Limb (tissue), 2 donors: ENCODE measurements around the gene HABP4.

Source experiments
- DNase-seq, 2 donors: peaks; one replicate each; pipeline ENCODE4 v3.0.0-alpha.2; 2016; ENCODE audit errors: extremely low spot score in 2 of 2

Gene HABP4

DNA sequence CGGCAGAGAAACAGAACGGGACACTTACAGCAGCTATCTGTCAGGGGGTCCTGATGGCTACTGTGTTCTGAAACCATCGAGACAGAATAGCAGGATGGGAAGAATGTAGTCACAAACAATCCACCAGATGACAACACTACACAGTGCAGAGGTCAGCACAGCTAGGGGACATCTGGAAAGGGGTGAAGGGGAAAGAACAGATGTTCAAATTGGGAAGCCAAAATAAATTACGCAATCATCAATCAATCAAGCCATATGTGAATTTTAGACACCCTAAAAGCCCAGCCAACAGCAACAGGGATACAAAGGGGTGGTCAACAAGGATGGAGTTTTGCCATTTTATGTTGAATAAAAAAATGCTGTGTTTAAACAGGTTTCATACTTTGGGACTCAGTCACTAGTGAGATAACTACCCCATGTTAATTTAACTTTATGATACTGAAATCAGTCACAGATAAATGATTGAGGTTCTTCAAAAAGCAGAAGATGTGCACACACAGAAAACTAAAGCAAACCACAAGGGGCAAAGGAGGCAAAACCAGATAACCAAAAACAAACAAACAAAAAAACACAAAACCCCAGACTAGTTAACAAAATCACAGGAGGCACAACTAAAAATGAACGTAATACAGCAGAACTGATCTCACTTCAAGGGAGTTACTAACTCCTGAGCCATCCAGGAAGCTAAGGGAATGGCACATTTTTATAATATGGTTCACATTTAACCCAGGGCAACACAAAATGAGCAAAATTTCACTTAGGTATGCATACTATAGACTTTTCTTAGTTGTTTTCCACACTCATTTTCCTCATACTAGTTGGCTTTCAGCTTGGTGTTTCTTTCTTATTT, 65.9 kb downstream of the HABP4 start:
- DNase-seq = no peak

- no peak for DNase-seq
These were observed 69.1 kb downstream of the HABP4 start for GRCh38 chr9:96519095-96519494.

- DNase-seq = no peak
These were observed 69.8 kb downstream of the HABP4 start for GRCh38 chr9:96519787-96520186.

GRCh38 chr9:96522366-96522765, 72.4 kb downstream of the HABP4 start:
- no peak for DNase-seq

DNA sequence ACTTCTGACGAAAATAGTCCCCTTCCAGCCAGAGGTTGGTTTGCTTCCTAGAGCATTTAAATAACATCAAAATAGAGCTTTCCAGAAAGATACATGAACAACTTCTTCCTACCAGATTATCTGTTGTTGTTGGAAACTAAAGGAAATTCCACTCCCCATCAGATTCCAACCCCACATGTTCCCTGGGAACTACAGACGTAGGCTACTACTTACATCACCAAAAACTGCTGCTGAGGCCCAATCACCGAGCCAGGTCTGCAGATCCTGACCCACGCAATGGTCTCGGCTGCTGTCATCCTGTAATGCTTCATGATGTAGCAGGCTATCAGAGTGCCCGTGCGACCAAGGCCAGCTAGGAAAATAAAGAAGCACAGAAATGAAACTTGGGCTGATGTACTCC, 73.4 kb downstream of the HABP4 start:
- DNase-seq = no peak

DNA sequence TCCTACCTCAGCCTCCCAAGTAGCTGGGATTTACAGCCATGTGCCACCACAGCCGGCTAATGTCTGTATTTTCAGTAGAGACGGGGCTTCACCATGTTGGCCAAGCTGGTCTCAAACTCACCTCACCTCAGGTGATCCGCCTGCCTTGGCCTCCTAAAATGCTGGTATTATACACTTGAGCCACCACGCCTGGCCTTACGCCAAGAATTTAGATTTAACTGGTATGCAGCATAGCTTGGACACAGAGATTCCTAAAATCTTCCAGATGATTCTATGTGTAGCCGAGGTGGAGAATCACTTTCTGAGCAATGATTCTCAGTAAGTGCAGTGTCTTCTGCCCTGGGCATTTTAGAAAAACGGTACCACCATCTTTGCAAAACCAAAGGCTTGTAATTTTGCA, 74.1 kb downstream of the HABP4 start:
- no peak for DNase-seq

DNA sequence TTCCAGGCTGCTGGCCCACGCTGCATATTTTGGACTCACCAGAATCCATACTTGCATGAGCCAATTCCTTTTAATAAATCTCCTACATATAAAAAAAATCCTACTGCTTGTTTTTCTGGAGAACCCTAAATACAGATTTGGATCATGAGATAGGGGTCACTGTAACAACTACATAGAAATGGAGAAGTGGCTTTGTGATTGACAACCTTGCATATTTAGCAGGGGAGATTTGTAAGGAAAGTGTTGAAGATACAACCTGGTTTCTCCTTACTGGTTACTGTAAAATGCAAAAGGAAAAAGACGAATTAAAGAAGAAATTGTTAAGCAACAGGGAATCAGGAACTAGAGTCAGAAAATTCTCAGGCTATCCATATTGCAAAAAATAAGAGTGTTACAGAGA, 74.8 kb downstream of the HABP4 start:
- no peak for DNase-seq

GRCh38 chr9:96532173-96532572, 82.2 kb downstream of the HABP4 start:
- no peak for DNase-seq

DNA sequence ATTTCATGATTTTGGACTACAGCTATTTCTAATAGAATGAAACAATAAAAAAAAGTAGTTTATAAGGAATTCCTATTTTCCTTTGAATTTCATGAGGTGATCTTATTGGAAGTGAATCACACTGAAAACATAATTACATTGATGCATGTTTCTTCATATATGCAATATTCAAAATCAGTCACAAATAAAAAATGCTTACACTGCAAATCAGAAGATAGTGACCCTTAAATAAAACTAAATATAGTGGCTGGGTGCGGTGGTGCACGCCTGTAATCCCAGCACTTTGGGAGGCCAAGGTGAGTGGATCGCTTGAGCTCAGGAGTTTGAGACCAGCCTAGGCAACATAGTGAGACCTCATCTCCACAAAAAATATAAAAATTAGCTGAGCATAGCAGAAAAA, 90.1 kb downstream of the HABP4 start:
- DNase-seq = no peak
